ENCODE measurements around the gene MAML3. TPM values are rescaled to one million over a fixed set of nuclear protein-coding genes. Genes with fewer than 3 reads are reported as not detected.

The MAML3 gene
- total and polyA plus RNA-seq, 2 of the 13 experiments (the other 11 are each of a cell fraction or from before 2014, with no cell fraction given), result 0.05 to 0.13 TPM

- TF ChIP-seq GLMP (CRISPR knock-in tag; IDR thresholded peaks at IDR 0.05; ENCODE audit: borderline replicate concordance), result no peak
- no peak for TF ChIP-seq MNT (IDR thresholded peaks at IDR 0.05)
- no peak for TF ChIP-seq CBX2 (IDR thresholded peaks at IDR 0.05; ENCODE audit: low read depth, low read length)
- TF ChIP-seq CBX2 (CRISPR knock-in tag; IDR thresholded peaks at IDR 0.05; ENCODE audit: low read depth), result 0 out of 2 replicates have a peak, but pooled peaks have one; percentile 58
- peak; percentile 30; the same call in 1 of the 2 replicates for TF ChIP-seq GABPB1 (CRISPR knock-in tag; IDR thresholded peaks at IDR 0.05)
- TF ChIP-seq HNRNPLL (IDR thresholded peaks at IDR 0.05; ENCODE audit: low read depth, low read length, poor library complexity, severe bottlenecking), result peak; percentile 58
- peak; percentile 79; the same call in 1 of the 2 replicates for TF ChIP-seq ZBTB39 (CRISPR knock-in tag; IDR thresholded peaks at IDR 0.05)
- TF ChIP-seq ZNF800 (CRISPR knock-in tag; IDR thresholded peaks at IDR 0.05), result 0 out of 2 replicates have a peak, but pooled peaks have one; percentile 49
- no peak for TF ChIP-seq ZNF230 (CRISPR knock-in tag; IDR thresholded peaks at IDR 0.05)
These were observed 1.1 kb downstream of the MAML3 start (continued) for GRCh38 chr4:140152751-140153418.

All from HepG2 (cell line).